PC-3 (cell line): ENCODE data around the gene ZNF611. TPM values are rescaled to one million over a fixed set of nuclear protein-coding genes. Genes with fewer than 3 reads are reported as not detected.
"Not testable (repeated sequence)": the region's sequence is repeated elsewhere in the genome, so short reads cannot be mapped to it uniquely, and the experiment has no call there.

Experiments used
- ATAC-seq: fragments of 200-7000 bp; cut with Tn5 transposase; 2 replicates; pipeline ENCODE4 v1.9.1; 2020; ENCODE audit warnings: mild to moderate bottlenecking, moderate library complexity
- BruUV-seq: library from RNA; stranded (reverse); fragments of 400-500 nt; replicated peaks from 2 replicates; lab custom pipeline; 2021; lab: Mats Ljungman, UMichigan
- CTCF ChIA-PET: fragments of 300-600 bp; sonication (Branson Sonifier 250); formaldehyde crosslinking; loops from one replicate; lab custom pipeline; 2022; ENCODE audit warnings: antibody characterized with exemption; lab: Charles Lee
- POLR2A ChIA-PET: fragments of 300-600 bp; sonication (Branson Sonifier 250); formaldehyde crosslinking; loops from one replicate; lab custom pipeline; 2022; ENCODE audit warnings: antibody characterized with exemption; ENCODE audit not compliant: unreplicated experiment; lab: Charles Lee
- DNase-seq: peaks from one replicate; pipeline ENCODE4 v3.0.0-alpha.2; 2015
- H2AFZ ChIP-seq: fragments of 300-600 bp; sonication (generic); 2 replicates; pipeline ENCODE4 v1.6.0; 2016; ENCODE audit warnings: antibody characterized with exemption, low read length
- H3F3A ChIP-seq: fragments of 300-600 bp; sonication (generic); one replicate; pipeline ENCODE4 v1.6.0; 2017; ENCODE audit warnings: antibody characterized with exemption, low read length, control low read depth, mild to moderate bottlenecking; ENCODE audit not compliant: unreplicated experiment
- H3K27ac ChIP-seq: fragments of 300-600 bp; sonication (generic); 2 replicates; pipeline ENCODE4 v1.5.1; 2016; ENCODE audit warnings: mild to moderate bottlenecking, low read length
- H3K27me3 ChIP-seq: fragments of 300-600 bp; sonication (generic); 2 replicates; pipeline ENCODE4 v1.6.1; 2016; ENCODE audit warnings: low read length, mixed read lengths
- H3K36me3 ChIP-seq: fragments of 300-600 bp; sonication (generic); 2 replicates; pipeline ENCODE4 v1.6.1; 2016; ENCODE audit warnings: low read depth, mixed run types, low read length, mixed read lengths
- H3K4me1 ChIP-seq: fragments of 300-600 bp; sonication (generic); 2 replicates; pipeline ENCODE4 v1.5.1; 2016; ENCODE audit warnings: low read length; ENCODE audit not compliant: insufficient read depth
- H3K4me2 ChIP-seq: fragments of 300-600 bp; sonication (generic); 2 replicates; pipeline ENCODE4 v1.6.0; 2016; ENCODE audit warnings: low read length
- H3K4me3 ChIP-seq: fragments of 300-600 bp; sonication (generic); 2 replicates; pipeline ENCODE4 v1.5.1; 2016; ENCODE audit warnings: mild to moderate bottlenecking, low read length, mixed read lengths
- H3K79me2 ChIP-seq: fragments of 300-600 bp; sonication (generic); 2 replicates; pipeline ENCODE4 v1.6.1; 2017; ENCODE audit warnings: low read length, mixed read lengths
- H3K9ac ChIP-seq: fragments of 300-600 bp; sonication (generic); 2 replicates; pipeline ENCODE4 v1.6.0; 2016; ENCODE audit warnings: mild to moderate bottlenecking, low read length
- H3K9me2 ChIP-seq: fragments of 300-600 bp; sonication (generic); replicated peaks from 2 replicates; pipeline ENCODE4 v1.6.1; 2016; ENCODE audit warnings: mixed run types, low read length, mixed read lengths
- H3K9me3 ChIP-seq: fragments of 300-600 bp; sonication (generic); 2 replicates; pipeline ENCODE4 v1.6.1; 2016; ENCODE audit warnings: low read length, mixed read lengths
- H4K20me1 ChIP-seq: fragments of 300-600 bp; sonication (generic); 2 replicates; pipeline ENCODE4 v1.6.1; 2016; ENCODE audit warnings: low read length, mixed read lengths
- CTCF ChIP-seq: fragments of 300-600 bp; sonication (generic); conservative IDR thresholded peaks from 2 replicates; pipeline ENCODE4 v1.5.1; 2017; ENCODE audit warnings: antibody characterized with exemption, low read depth, mild to moderate bottlenecking, low read length
- EZH2 ChIP-seq: fragments of 300-600 bp; sonication (generic); IDR thresholded peaks from one replicate; pipeline ENCODE4 v1.6.1; 2017; ENCODE audit warnings: antibody characterized with exemption, mild to moderate bottlenecking, low read length; ENCODE audit not compliant: unreplicated experiment
- EZH2phosphoT487 ChIP-seq: fragments of 300-600 bp; sonication (generic); IDR thresholded peaks from 2 replicates; pipeline ENCODE4 v1.6.1; 2018; ENCODE audit warnings: mild to moderate bottlenecking, antibody characterized with exemption, low read length, borderline replicate concordance
- intact Hi-C: fragments of 100-400 bp; cut with micrococcal nuclease; formaldehyde crosslinking; loops from 2 replicates; pipeline ENCODE4 v1.9.0; 2023
- total RNA-seq: library from RNA; depleted of rRNA; stranded (reverse); fragments of >200 nt; gene quantifications from 2 replicates; pipeline ENCODE4 v1.2.3, GENCODE V29; 2014

The ZNF611 gene
- total RNA-seq, 1 experiment from 2014 or later, result 8.4 TPM

- Histone ChIP-seq H3K36me3 (no peaks in the 10 kb centered on the region), H4K20me1 (no peaks in the 10 kb centered on the region), H3K27me3 (no peaks in the 10 kb centered on the region), H3K4me2 (no peak overlapping the region), H2AFZ (no peak overlapping the region), H3F3A (no peaks in the 10 kb centered on the region), H3K27ac (no peak overlapping the region), H3K4me3 (no peak overlapping the region), H3K79me2 (no peaks in the 10 kb centered on the region), H3K9ac (no peak overlapping the region), H3K9me2 (no peaks in the 10 kb centered on the region), H3K9me3 (peaks cover 9% of the 10 kb centered on the region; the same call in 1 of the 2 replicates), H3K4me1 (no peaks in the 10 kb centered on the region)
- DNase-seq (no peak), ATAC-seq (no peak)
- POLR2A ChIA-PET, result no interaction called here
- TF ChIP-seq CTCF, result no peak
- no peak for TF ChIP-seq EZH2phosphoT487
- TF ChIP-seq EZH2, result no peak
- CTCF ChIA-PET, result no interaction called here
- BruUV-seq, result no TSS peak
- intact Hi-C loops, result no loop called here
Measured at GRCh38 chr19:52743091-52743490, 8.2 kb upstream of the ZNF611 start.

- BruUV-seq, result no TSS peak
- Histone ChIP-seq H3K27me3 (no peaks in the 10 kb centered on the region), H3K4me3 (no peak overlapping the region), H3K4me2 (no peak overlapping the region), H3K9ac (no peak overlapping the region), H2AFZ (no peak overlapping the region), H4K20me1 (no peaks in the 10 kb centered on the region), H3K9me3 (peaks cover 11% of the 10 kb centered on the region; the same call in 1 of the 2 replicates), H3K4me1 (no peaks in the 10 kb centered on the region), H3F3A (no peaks in the 10 kb centered on the region), H3K79me2 (no peaks in the 10 kb centered on the region), H3K27ac (no peak overlapping the region), H3K36me3 (no peaks in the 10 kb centered on the region), H3K9me2 (no peaks in the 10 kb centered on the region)
- POLR2A ChIA-PET, result no interaction called here
- intact Hi-C loops, result no loop called here
- ATAC-seq (no peak), DNase-seq (no peak)
- TF ChIP-seq CTCF, result no peak
- CTCF ChIA-PET, result no interaction called here
Measured at GRCh38 chr19:52742516-52742915, 7.7 kb upstream of the ZNF611 start.

- Histone ChIP-seq H3K36me3 (no peaks in the 10 kb centered on the region), H3K4me2 (no peak overlapping the region), H3F3A (no peaks in the 10 kb centered on the region), H3K4me1 (no peaks in the 10 kb centered on the region), H3K9ac (no peak overlapping the region), H4K20me1 (no peaks in the 10 kb centered on the region), H3K9me2 (no peaks in the 10 kb centered on the region), H2AFZ (no peak overlapping the region), H3K79me2 (no peaks in the 10 kb centered on the region), H3K27ac (no peak overlapping the region), H3K4me3 (no peak overlapping the region), H3K9me3 (peaks cover 11% of the 10 kb centered on the region; the same call in 1 of the 2 replicates), H3K27me3 (no peaks in the 10 kb centered on the region)
- BruUV-seq, result no TSS peak
- POLR2A ChIA-PET, result no interaction called here
- CTCF ChIA-PET, result no interaction called here
- DNase-seq (no peak), ATAC-seq (no peak)
- intact Hi-C loops, result no loop called here
- TF ChIP-seq EZH2, result no peak
- no peak for TF ChIP-seq CTCF
- TF ChIP-seq EZH2phosphoT487, result no peak
Measured at GRCh38 chr19:52741951-52742485, 7.2 kb upstream of the ZNF611 start.

- H2AFZ ChIP-seq, CTCF ChIA-PET, H4K20me1 ChIP-seq, H3K27ac ChIP-seq, ATAC-seq, H3K79me2 ChIP-seq, H3K9ac ChIP-seq, H3K4me3 ChIP-seq, H3K4me1 ChIP-seq, H3F3A ChIP-seq, POLR2A ChIA-PET, intact Hi-C loops, H3K4me2 ChIP-seq, DNase-seq, H3K36me3 ChIP-seq, BruUV-seq, H3K27me3 ChIP-seq, H3K9me2 ChIP-seq: not testable (repeated sequence)
- H3K9me3 ChIP-seq, result peaks cover 11% of the 10 kb centered on the region; the same call in 1 of the 2 replicates
Measured at GRCh38 chr19:52741371-52741770, 6.5 kb upstream of the ZNF611 start.
